BJ (cell line): Measurements from ENCODE around the gene RAB27A. TPM values are rescaled to one million over a fixed set of nuclear protein-coding genes. Genes with fewer than 3 reads are reported as not detected.

Experiments used
- CTCF ChIA-PET: fragments of 350-600 bp; formaldehyde crosslinking; extraction: SDS; loops from one replicate; lab custom pipeline; 2021; ENCODE audit warnings: antibody characterized with exemption, inconsistent platforms; lab: Yijun Ruan, JAX
- POLR2A ChIA-PET: fragments of 300-600 bp; sonication (Branson Sonifier 250); formaldehyde crosslinking; extraction: SDS; loops from one replicate; lab custom pipeline; 2021; ENCODE audit warnings: antibody characterized with exemption; lab: Charles Lee
- DNase-seq: peaks from one replicate; pipeline ENCODE4 v3.0.0-alpha.2; 2011; ENCODE audit warnings: low read depth
- H3K27me3 ChIP-seq: 2 replicates; pipeline ENCODE4 v1.6.0; 2011; ENCODE audit warnings: low read length; ENCODE audit not compliant: control insufficient read depth, insufficient read depth
- H3K36me3 ChIP-seq: 2 replicates; pipeline ENCODE4 v1.5.1; 2011; ENCODE audit warnings: low read length; ENCODE audit not compliant: control insufficient read depth, insufficient read depth
- H3K4me3 ChIP-seq: 2 replicates; pipeline ENCODE4 v1.5.1; 2011; ENCODE audit warnings: low read depth, mild to moderate bottlenecking, control low read depth, low read length
- CTCF ChIP-seq: IDR thresholded peaks from 2 replicates; pipeline ENCODE4 v1.5.1; 2011; ENCODE audit warnings: low read depth, mild to moderate bottlenecking, control low read depth, inconsistent platforms, low read length, moderate library complexity; ENCODE audit not compliant: insufficient read depth
- polyA plus RNA-seq: library from polyadenylated mRNA; depleted of rRNA; stranded (reverse); fragments of >200 nt; gene quantifications from 2 replicates; pipeline ENCODE4 v1.2.3, GENCODE V29; 2011

The RAB27A gene
- polyA plus RNA-seq, 1 experiment = 12.1 TPM

- POLR2A ChIA-PET = interaction anchor here (0.5 kb wide), 1 partner anchor 68 kb away, joined by 9 read pairs; no protein-coding TSS in a partner anchor
- Histone ChIP-seq H3K4me3 (no peak overlapping the region), H3K27me3 (no peaks in the 10 kb centered on the region), H3K36me3 (no peaks in the 10 kb centered on the region)
- CTCF ChIA-PET = no interaction called here
- DNase-seq = peak; percentile 73
- TF ChIP-seq CTCF = no peak
Observed at GRCh38 chr15:55279746-55280351, 9.8 kb downstream of the RAB27A start.

GRCh38 chr15:55279100-55279745 lies 10.4 kb downstream of the RAB27A start:
- TF ChIP-seq CTCF = no peak
- POLR2A ChIA-PET = no interaction called here
- DNase-seq = no peak
- H3K27me3 ChIP-seq = no peaks in the 10 kb centered on the region
- H3K4me3 ChIP-seq = no peak overlapping the region
- H3K36me3 ChIP-seq = no peaks in the 10 kb centered on the region
- CTCF ChIA-PET = interaction anchor here (0.6 kb wide), 1 partner anchor 68 kb away, joined by 3 read pairs; no protein-coding TSS in a partner anchor

- POLR2A ChIA-PET = no interaction called here
- no peak for TF ChIP-seq CTCF
- no peak overlapping the region for H3K4me3 ChIP-seq
- DNase-seq = no peak
- no peaks in the 10 kb centered on the region for H3K36me3 ChIP-seq
- CTCF ChIA-PET = interaction anchor here (0.7 to 1.5 kb wide), 2 partner anchors 10 to 61 kb away, joined by 3 to 4 read pairs; no protein-coding TSS in a partner anchor
- H3K27me3 ChIP-seq = no peaks in the 10 kb centered on the region
Observed at GRCh38 chr15:55277715-55278114, 11.9 kb downstream of the RAB27A start.

- ChIA-PET POLR2A (no interaction called here), CTCF (interaction anchor here (0.7 to 1.5 kb wide), 2 partner anchors 9 to 60 kb away, joined by 3 to 4 read pairs; no protein-coding TSS in a partner anchor)
- no peak for DNase-seq
- H3K4me3 ChIP-seq = no peak overlapping the region
- TF ChIP-seq CTCF = no peak
- no peaks in the 10 kb centered on the region for H3K36me3 ChIP-seq
- no peaks in the 10 kb centered on the region for H3K27me3 ChIP-seq
Observed at GRCh38 chr15:55277116-55277564, 12.5 kb downstream of the RAB27A start.

GRCh38 chr15:55276324-55276723 lies 13.3 kb downstream of the RAB27A start:
- H3K27me3 ChIP-seq = no peaks in the 10 kb centered on the region
- no peak for DNase-seq
- H3K4me3 ChIP-seq = no peak overlapping the region
- TF ChIP-seq CTCF = no peak
- ChIA-PET POLR2A (no interaction called here), CTCF (interaction anchor here (1.5 kb wide), 1 partner anchor 9 kb away, joined by 4 read pairs; no protein-coding TSS in a partner anchor)
- no peaks in the 10 kb centered on the region for H3K36me3 ChIP-seq
